ENCODE data around the gene SEMA5A.

Gene SEMA5A

DNA sequence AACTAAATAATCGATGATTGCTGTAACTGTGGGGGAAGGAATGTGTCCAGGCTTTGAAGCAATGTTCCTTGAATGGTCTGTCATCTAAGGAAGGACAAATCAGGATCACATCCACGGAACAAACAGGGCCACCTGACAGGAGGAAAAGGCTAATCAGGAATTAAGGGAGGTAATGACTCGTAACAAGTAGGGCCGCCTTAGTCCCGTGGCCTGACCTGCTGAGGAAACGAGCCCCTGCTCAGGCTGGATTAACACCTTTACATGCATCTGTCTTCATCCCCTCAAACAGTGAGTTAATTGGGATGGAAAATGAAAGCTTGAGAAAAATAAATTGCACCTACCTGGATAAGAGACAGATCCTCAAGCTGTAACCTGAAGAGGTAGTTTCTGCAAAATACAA is 227.8 kb downstream of the SEMA5A start:
- DNase-seq: no peak

GRCh38 chr5:9316733-9317132 is 229.1 kb downstream of the SEMA5A start:
- DNase-seq: no peak

DNA sequence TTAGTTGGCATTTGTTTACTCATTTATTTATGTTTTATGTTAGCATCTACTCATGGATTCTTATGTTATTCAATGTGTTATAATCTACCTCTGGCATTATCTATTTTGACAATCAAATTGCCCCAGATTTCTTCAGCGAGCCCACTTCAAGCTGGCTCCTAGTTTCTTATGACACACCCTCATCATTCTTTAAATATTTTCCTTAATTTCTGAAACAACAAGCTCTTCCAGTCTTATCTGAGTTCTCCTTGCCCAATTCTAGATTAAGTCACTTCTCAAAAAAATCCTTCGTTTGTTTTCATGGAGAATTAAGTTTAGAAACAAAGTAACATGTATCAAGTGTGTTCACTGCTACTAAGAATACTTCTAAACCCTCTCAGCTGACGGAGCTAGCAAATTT is 229.8 kb downstream of the SEMA5A start:
- no peak for DNase-seq

DNA sequence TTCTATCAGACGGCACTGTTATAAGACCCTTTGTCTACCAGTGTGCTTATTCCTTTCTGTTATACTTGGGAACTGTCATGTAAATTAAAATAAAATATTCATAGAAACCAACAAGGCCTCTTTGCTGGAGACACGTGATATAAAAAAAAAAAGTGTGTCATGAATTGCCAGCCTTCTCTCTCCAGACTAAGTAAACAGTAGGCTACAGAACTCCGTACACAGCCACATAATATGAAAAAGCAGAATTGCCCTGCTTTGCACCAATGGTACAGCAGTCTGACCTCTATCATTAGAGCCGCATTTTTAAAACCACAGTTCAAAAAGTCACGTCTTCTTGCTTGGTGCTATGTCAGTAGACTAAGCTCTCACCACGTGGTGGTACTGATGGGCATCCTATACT is 231.3 kb downstream of the SEMA5A start:
- DNase-seq: no peak

DNA sequence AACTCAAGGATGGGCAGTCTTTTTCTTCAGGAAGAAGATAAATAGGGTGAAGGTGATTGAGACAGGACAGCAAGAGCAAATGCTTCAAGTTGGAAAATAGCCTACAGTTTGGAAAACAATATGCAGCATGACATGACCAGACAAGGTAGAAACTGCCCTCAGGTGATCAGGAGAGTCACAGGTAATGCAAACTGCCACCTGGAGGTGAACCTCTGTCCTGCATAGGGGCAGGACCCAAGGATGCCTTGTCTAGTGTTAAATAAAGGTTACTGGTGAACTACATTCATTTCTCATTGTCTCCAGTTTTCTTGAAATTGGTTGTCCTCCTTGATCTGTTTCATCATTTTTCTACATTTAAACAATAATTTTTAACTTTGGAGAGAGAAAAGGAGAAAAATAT is 232.1 kb downstream of the SEMA5A start:
- no peak for DNase-seq

DNA sequence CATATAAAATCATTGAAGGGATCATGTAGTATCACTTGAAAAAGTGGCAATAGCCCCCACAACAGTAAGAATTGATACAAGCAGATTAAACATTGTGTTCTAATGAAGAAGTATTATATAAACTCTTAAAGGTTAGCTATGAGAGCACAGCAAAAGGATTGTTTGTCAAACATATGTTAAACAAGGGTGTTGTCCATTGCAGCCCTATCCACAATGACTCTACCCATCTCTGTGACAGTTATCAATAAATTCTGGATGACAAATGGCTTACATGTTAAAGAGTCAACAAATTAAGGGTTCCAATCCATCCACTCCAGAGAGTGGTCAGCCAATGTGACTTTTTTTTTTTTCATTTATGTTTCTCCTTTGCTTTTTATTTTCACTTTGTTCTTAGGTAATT is 238.7 kb downstream of the SEMA5A start:
- DNase-seq: no peak

GRCh38 chr5:9302218-9302617 is 243.7 kb downstream of the SEMA5A start:
- DNase-seq: no peak

DNA sequence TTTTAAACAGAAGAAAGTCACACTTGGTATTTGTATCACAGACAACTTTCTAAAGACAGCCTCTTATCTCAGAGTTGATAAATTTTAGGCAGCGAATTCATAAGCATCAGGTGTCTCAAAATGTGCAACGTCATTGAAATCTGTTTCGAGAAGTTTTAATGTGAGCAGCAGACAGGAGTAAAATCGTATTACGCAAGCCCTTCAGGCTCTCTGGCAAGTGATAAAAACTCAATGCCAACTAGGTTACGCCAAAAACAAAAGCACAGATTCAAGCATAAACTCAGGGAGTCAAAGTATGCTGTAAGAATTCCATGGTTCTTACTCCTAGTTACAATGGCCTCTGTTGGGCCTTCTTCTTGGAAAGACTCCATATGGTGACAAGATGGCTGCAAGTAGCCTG is 244.7 kb downstream of the SEMA5A start:
- no peak for DNase-seq

GRCh38 chr5:9297134-9297533 is 248.7 kb downstream of the SEMA5A start:
- no peak for DNase-seq

DNA sequence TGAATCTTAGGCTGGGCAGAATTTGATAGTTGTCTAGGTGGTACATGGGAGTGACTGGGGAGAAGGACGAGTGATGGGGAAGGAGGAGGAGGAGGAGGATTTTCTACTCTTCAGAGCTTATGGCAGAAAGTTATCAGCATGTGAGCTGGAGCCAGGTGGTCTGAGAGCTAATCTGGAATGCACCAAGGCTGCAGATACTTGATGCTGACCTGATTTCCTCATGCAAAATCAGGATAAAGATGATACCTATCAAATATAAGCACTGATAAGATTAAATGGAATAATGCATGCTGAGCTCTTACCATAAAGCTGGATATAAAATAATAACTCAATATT is 250.4 kb downstream of the SEMA5A start:
- DNase-seq: no peak

DNA sequence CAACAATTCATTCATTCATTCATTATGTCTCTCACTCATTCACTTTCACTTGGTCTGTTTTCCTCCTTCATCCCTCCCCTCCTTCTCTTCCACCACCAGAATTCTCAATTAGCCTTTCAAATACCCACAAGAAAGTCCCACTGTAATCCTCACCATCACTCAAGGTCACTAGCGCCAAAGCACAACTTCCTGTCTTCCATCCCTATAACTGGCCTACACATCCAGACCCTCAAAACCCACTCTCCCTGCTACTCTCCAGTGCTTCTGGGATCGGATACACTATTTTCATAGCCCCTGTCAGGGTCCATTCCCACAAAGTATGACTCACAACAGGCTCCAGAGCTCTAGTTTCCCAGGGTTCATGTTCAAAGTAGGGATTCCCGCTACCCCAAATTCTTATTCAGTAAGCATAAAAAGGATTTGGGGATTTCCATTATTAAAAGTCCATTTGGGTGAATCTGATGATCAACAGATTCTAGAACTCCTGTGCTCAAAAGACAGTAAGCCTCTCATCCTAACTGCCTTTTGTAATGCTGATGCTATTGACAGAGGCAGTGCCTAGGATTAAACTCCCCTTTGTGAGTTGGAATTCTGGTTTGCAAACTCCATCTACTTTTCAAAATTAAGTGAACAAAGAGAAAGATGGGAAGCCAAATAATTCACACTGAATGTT is 250.9 kb downstream of the SEMA5A start:
- DNase-seq: no peak

- no peak for DNase-seq
These were observed 257.6 kb downstream of the SEMA5A start for GRCh38 chr5:9288234-9288633.

GRCh38 chr5:9284781-9285307 is 261.0 kb downstream of the SEMA5A start:
- no peak for DNase-seq

DNA sequence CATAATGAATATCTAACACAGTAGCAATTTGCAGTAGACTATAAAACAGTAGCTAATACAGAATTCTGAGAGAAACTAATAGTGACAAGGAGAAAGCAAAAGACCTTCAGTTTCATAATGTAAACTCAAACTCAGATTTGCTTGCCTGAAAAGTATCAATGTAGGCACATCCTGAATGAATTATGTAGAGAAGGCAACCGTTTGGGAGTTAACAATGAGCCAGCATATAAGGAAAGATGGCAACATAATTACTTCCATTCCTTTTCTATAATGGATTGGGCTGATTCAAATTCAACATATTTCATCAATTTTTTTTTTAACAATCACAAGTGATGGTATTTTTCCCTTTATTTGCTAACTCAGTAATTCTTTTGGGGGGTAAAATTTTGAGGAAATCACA is 261.6 kb downstream of the SEMA5A start:
- DNase-seq: no peak

DNA sequence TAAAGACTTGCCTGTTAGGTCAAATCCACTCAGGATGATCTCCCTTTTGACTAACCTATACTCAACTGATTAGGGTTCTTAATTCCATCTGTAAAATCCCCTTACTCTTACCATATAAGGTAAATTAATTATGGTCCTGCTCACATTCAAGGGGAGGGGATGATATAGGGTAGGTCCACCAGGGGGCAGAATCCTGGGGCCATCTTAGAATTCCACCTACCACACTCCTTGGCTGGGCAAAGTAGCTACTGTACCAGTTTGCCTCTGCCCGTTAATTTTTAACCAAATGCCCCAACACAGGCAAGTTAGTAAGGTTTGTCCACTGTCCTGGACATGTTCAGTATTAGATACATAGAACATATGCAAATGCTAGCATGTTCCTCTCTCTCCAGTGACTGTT is 262.4 kb downstream of the SEMA5A start:
- DNase-seq: no peak

GRCh38 chr5:9283021-9283420 is 262.9 kb downstream of the SEMA5A start:
- DNase-seq: no peak

DNA sequence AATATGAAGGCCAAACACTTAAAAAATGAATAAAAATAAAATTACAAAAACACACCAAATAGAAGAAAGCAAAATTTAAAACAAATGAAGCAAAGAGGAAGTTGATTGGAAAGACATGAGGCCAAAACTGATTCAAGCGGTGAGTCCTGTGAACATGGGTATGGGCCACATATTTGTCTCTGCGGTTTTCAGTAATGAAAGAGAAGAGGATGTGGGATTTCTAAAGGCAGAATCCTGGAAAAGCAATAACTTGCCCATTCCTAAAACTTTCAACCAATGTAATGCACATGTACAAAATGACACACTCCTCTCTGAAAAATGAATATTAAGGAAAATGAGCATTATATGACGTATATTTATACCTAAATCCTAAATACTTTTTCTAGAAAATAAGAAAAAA is 263.7 kb downstream of the SEMA5A start:
- no peak for DNase-seq

DNA sequence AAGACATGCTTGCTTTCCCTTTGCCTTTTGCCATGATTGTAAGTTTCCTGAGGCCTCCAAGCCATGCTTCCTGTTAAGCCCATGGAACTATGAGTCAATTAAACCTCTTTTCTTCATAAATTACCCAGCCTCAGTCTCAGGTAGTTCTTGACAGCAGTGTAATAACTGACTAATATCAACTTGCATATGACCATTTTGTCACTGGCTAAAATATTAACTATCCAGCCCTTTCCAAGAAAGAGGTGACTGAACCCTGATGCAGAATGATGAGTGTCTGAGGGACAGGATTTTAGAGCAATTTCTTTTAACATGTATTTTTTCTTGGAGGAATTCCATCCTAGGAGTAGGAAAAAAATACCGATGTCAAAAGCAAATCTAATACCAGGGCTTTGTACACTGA is 266.1 kb downstream of the SEMA5A start:
- DNase-seq: no peak

- no peak for DNase-seq
These were observed 266.8 kb downstream of the SEMA5A start for GRCh38 chr5:9278921-9279603.

DNA sequence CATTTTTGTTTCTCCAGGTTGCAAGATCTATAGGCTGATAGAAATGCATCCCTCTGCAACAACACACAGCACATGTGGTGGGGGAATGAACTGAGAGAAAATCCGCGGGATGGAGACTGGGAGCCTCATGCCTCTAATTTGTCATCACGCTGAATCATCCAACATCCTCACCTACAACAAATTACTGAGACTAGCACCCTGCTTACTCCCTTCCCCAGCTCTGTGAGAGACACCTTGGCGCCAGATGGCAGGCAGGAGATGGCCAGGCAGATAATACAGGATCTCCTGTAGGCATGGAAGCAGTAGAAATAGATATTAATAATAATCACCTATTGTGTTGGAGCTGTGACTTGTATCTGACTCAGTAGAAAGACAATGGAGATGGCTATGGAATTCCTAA is 276.9 kb downstream of the SEMA5A start:
- DNase-seq: no peak

DNA sequence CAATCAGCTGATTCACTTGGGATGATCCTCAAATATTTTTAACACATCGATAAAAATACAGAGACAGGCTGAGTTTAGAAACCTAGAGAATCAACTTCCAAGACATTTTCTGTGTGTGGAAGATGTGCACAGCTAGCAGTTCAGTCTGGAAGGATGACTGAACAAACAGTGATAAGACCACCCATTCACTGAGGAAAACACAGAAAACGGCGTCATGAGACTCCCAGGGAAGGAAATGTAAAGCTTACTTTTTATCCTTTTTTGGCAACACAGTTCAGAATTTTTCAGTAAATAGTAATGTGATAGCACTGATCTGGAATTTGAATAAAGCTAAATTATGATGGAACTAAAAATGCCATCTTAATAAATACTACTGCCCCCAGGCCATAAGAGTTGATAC is 277.6 kb downstream of the SEMA5A start:
- no peak for DNase-seq

DNA sequence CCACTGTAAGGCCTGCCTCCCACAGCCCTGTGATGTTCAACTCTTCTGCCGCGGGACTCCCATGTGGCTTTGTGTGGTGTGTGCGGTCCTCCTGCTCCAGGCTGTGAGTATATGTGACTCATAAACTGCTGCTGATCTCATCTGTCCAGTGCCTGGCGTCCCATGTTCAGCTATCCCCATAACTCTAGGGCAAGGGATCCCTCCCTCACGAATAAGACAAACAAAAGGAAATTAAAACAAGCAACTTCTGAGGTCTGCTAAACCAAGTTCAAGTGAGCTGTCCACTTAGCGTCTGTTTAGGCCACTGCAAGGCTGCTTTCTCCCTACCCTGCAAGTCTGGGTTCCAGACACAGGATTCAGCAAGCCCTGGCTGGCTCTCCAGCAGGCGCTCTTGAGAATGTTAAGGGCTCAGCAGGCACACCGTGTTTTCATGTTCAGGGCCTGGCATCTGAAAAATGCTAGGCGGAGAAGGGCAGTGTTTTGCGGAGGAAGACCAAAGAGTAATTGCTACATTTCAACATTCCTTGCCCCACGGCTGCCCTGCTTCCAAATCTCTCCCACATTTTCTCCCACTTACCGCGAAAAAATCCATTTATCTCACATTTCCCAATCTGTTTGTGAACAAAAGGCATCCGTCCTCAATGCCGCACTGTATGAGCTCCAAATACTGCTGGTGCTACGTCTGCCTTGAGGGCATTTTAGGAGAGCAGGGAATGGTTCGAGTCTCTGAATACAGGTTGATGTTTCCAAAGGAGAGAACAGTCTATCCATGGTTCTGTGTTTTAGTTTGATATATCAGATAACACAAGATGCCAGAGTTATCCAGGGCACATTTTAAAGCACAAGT is 280.2 kb downstream of the SEMA5A start:
- no peak for DNase-seq

- no peak for DNase-seq
These were observed 281.6 kb downstream of the SEMA5A start for GRCh38 chr5:9264301-9264700.

- no peak for DNase-seq
These were observed 282.2 kb downstream of the SEMA5A start for GRCh38 chr5:9263656-9264055.

All from activated effector memory CD4-positive, alpha-beta T cell treated with anti-CD3 and anti-CD28 coated beads, Interleukin-2, amount 50 U/mL, for 16 hours (primary cell).